ENCODE measurements around the gene ME3.

DNA sequence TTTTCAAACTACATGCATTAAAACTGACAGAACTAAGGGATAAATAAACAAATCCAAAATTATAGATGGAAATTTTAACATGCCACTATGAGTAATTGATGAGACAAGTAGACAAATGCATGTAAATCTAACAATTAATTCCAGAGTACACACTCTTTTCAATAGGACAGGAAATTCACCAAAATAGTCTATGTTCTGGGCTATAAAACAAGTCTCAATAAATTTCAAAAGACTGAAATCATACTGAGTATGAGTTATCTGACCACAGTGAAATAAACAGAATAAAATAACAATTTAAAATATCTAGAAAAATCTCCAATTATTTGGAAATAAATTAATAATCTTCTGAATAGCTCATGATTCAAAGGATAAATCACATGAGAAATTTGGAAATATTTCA, 38.5 kb upstream of the ME3 start:
- TF ChIP-seq CTCF (IDR thresholded peaks at IDR 0.05) (no peak), POLR2A (IDR thresholded peaks at IDR 0.05) (no peak)
